K562 (cell line): ENCODE data around the gene CREB5. TPM values are rescaled to one million over a fixed set of nuclear protein-coding genes. Genes with fewer than 3 reads are reported as not detected.

Source experiments
- ATAC-seq: fragments of 200-7000 bp; cut with Tn5 transposase; 3 replicates; pipeline ENCODE4 v1.9.1; 2020; ENCODE audit warnings: moderate library complexity
- BruUV-seq: library from RNA; stranded (reverse); fragments of 400-500 nt; replicated peaks from 2 replicates; lab custom pipeline; 2021; lab: Mats Ljungman, UMichigan
- CTCF ChIA-PET: fragments of 300-600 bp; formaldehyde crosslinking; extraction: SDS; loops from one replicate; lab custom pipeline; 2021; ENCODE audit warnings: low intra/inter-chr PET ratio; lab: Yijun Ruan, JAX
- POLR2A ChIA-PET: fragments of 300-600, 350-650 bp; sonication (Branson Sonifier 250); formaldehyde crosslinking; extraction: SDS; loops from one replicate; lab custom pipeline; 2021; ENCODE audit warnings: antibody characterized with exemption, inconsistent platforms; lab: Yijun Ruan, JAX
- DNase-seq, 4 experiments: peaks; one replicate each; pipeline versions ENCODE4 v3.0.0 to v3.0.0-alpha.2; 2011 to 2018; ENCODE audit warnings: low spot score in 3 of 4, mixed read lengths in 3 of 4; ENCODE audit errors: extremely low read depth in 1 of 4
- FAIRE-seq: peaks from 2 replicates; lab custom pipeline; 2011; peaks lifted over from hg19 to GRCh38; lab: Jason Lieb, UNC
- H2AFZ ChIP-seq: 2 replicates; pipeline ENCODE4 v1.6.0; 2011; ENCODE audit warnings: low read depth, low read length, control low read depth, inconsistent platforms
- H3K27ac ChIP-seq: fragments of 200-600 bp; 3 replicates; pipeline ENCODE4 v1.8.0; 2011; ENCODE audit warnings: low read depth, mild to moderate bottlenecking, control low read depth, inconsistent platforms, low read length, moderate library complexity, mixed read lengths; ENCODE audit errors: extremely low read depth
- H3K27me3 ChIP-seq, 2 experiments: fragments of 300-600 bp in 1 of 2; 2 replicates in 1 of 2; 3 replicates in 1 of 2; pipeline versions ENCODE4 v1.6.0 to v1.8.0; 2011; ENCODE audit warnings: inconsistent platforms in 2 of 2, low read length in 2 of 2, mild to moderate bottlenecking in 1 of 2, mixed read lengths in 1 of 2, moderate library complexity in 1 of 2; ENCODE audit not compliant: control insufficient read depth in 2 of 2, insufficient read depth in 2 of 2
- H3K36me3 ChIP-seq: fragments of 300-600 bp; 3 replicates; pipeline ENCODE4 v1.8.0; 2011; ENCODE audit warnings: mild to moderate bottlenecking, low read length, inconsistent platforms; ENCODE audit not compliant: control insufficient read depth, insufficient read depth
- H3K4me1 ChIP-seq, 2 experiments: fragments of 200-600 bp in 1 of 2; replicated peaks in 1 of 2; 2 replicates in 1 of 2; 3 replicates in 1 of 2; pipeline versions ENCODE4 v1.5.1 to v1.8.0; 2011; ENCODE audit warnings: inconsistent platforms in 2 of 2, low read length in 2 of 2, mild to moderate bottlenecking in 1 of 2, mixed read lengths in 1 of 2, moderate library complexity in 1 of 2; ENCODE audit not compliant: control insufficient read depth in 2 of 2, insufficient read depth in 2 of 2
- H3K4me2 ChIP-seq: 2 replicates; pipeline ENCODE4 v1.6.1; 2011; ENCODE audit warnings: low read length, control low read depth, inconsistent platforms, mixed read lengths; ENCODE audit not compliant: insufficient read depth
- H3K4me3 ChIP-seq: fragments of 200-600 bp; sonication (generic), shearing (Covaris generic); 2 replicates; pipeline ENCODE4 v1.5.1; 2016; ENCODE audit warnings: control low read depth, inconsistent platforms
- H3K79me2 ChIP-seq: fragments of 200-600 bp; 3 replicates; pipeline ENCODE4 v1.8.0; 2011; ENCODE audit warnings: low read length, inconsistent platforms; ENCODE audit not compliant: control insufficient read depth, insufficient read depth
- H3K9ac ChIP-seq, 2 experiments: 2 replicates each; pipeline versions ENCODE4 v1.6.0 to v1.6.1; 2011; ENCODE audit warnings: low read depth in 2 of 2, low read length in 2 of 2, control low read depth in 1 of 2, inconsistent platforms in 1 of 2, mild to moderate bottlenecking in 1 of 2, mixed read lengths in 1 of 2; ENCODE audit not compliant: insufficient read depth in 1 of 2
- H3K9me1 ChIP-seq: one replicate; pipeline ENCODE4 v1.6.0; 2011; ENCODE audit warnings: inconsistent platforms, mild to moderate bottlenecking, low read length, moderate library complexity; ENCODE audit not compliant: control insufficient read depth, insufficient read depth
- H3K9me3 ChIP-seq: replicated peaks from 2 replicates; pipeline ENCODE4 v1.5.1; 2011; ENCODE audit warnings: low read depth, low read length, inconsistent platforms; ENCODE audit not compliant: control insufficient read depth, insufficient read depth
- H4K20me1 ChIP-seq: replicated peaks from 2 replicates; pipeline ENCODE4 v1.6.1; 2011; ENCODE audit warnings: low read length, inconsistent platforms, mixed read lengths; ENCODE audit not compliant: control insufficient read depth, insufficient read depth
- BRCA1 ChIP-seq, 2 experiments: fragments of 450-650 bp in 1 of 2; sonication (generic) in 1 of 2; formaldehyde crosslinking in 1 of 2; IDR thresholded peaks; 2 replicates each; pipeline versions ENCODE4 v1.5.0 to v1.6.1; 2017 to 2020; ENCODE audit warnings: mild to moderate bottlenecking in 1 of 2, missing genetic modification reagents in 1 of 2
- CSDE1 ChIP-seq, 2 experiments: fragments of 450-650 bp; IDR thresholded peaks; 2 replicates each; pipeline ENCODE4 v1.6.1; 2016; ENCODE audit warnings: mild to moderate bottlenecking in 1 of 2
- E4F1 ChIP-seq: fragments of 250-450 bp; sonication (Bioruptor Pico); IDR thresholded peaks from 2 replicates; pipeline ENCODE4 v1.5.0; 2021; ENCODE audit warnings: mild to moderate bottlenecking, borderline replicate concordance
- EZH2 ChIP-seq: IDR thresholded peaks from 2 replicates; pipeline ENCODE4 v1.6.1; 2012; ENCODE audit warnings: low read depth, mild to moderate bottlenecking, inconsistent platforms, low read length, borderline replicate concordance
- IRF2 ChIP-seq: sonication (generic); formaldehyde crosslinking; IDR thresholded peaks from 2 replicates; pipeline ENCODE4 v1.8.1; 2022; ENCODE audit warnings: mild to moderate bottlenecking, missing genetic modification reagents
- JUND ChIP-seq, 2 experiments: IDR thresholded peaks; 2 replicates in 1 of 2; 3 replicates in 1 of 2; pipeline ENCODE4 v1.6.1; 2011; ENCODE audit warnings: borderline replicate concordance in 2 of 2, low read depth in 2 of 2, low read length in 2 of 2, improper control_type of control experiment in 1 of 2, missing biosample characterization in 1 of 2, missing genetic modification characterization in 1 of 2, missing genetic modification reagents in 1 of 2
- KDM2B ChIP-seq: fragments of 250-450 bp; sonication (Bioruptor Pico); IDR thresholded peaks from 2 replicates; pipeline ENCODE4 v1.8.0; 2021; ENCODE audit warnings: mild to moderate bottlenecking, moderate library complexity
- KLF13 ChIP-seq: fragments of 450-650 bp; IDR thresholded peaks from 2 replicates; pipeline ENCODE4 v1.6.1; 2016; ENCODE audit warnings: missing genetic modification characterization, low read depth, mild to moderate bottlenecking, missing compliant biosample characterization, moderate library complexity, borderline replicate concordance
- SMAD1 ChIP-seq: fragments of 150-350 bp; IDR thresholded peaks from 2 replicates; pipeline ENCODE4 v1.6.1; 2014; ENCODE audit warnings: low read length, low read depth; ENCODE audit not compliant: partially characterized antibody
- SOX6 ChIP-seq: fragments of 450-650 bp; IDR thresholded peaks from 2 replicates; pipeline ENCODE4 v1.6.1; 2014; ENCODE audit warnings: mild to moderate bottlenecking
- THAP7 ChIP-seq: fragments of 250-450 bp; sonication (Bioruptor Pico); IDR thresholded peaks from 2 replicates; pipeline ENCODE4 v1.5.0; 2021
- WGBS: fragments of 100-300 bp; shearing (Covaris generic); methylation state at CpG from one replicate; pipeline ENCODE4 v1.1.6; 2016; ENCODE audit warnings: low coverage, mixed read lengths; ENCODE audit not compliant: insufficient coverage; ENCODE audit errors: missing lambda C conversion rate; 5-methylcytosine and 5-hydroxymethylcytosine counted together
- in situ Hi-C: fragments of 300-500 bp; cut with MboI; formaldehyde crosslinking; loops from 4 replicates; pipeline ENCODE4 v1.15.0; 2018; ENCODE audit warnings: inconsistent platforms, mixed read lengths
- intact Hi-C: fragments of 100-400 bp; cut with micrococcal nuclease; formaldehyde crosslinking; loops from 2 replicates; pipeline ENCODE4 v1.14.2; 2022
- polyA plus RNA-seq, 8 experiments: library from polyadenylated mRNA; depleted of rRNA in 4 of 8; stranded (reverse) in 5 of 8; unstranded in 3 of 8; fragments of >200 nt; fragmentation: Nextera tagmentation in 2 of 8; fragmentation: Illumina TruSeq in 1 of 8; extraction: Ambion mirVana in 2 of 8; extraction: Trizol in 1 of 8; gene quantifications; 2 replicates each; pipeline versions ENCODE4 v1.2.1 to v1.2.3, GENCODE V29; 2011 to 2014; ENCODE audit warnings: inconsistent platforms in 1 of 8, missing spikeins in 1 of 8
- total RNA-seq, 7 experiments: library from RNA; depleted of rRNA in 6 of 7; stranded (reverse); fragments of >200 nt in 6 of 7; fragmentation: Illumina TruSeq in 2 of 7; extraction: Trizol in 2 of 7; gene quantifications; 2 replicates each; pipeline versions ENCODE4 v1.2.1 to v1.2.3, GENCODE V29; 2011 to 2021; ENCODE audit warnings: low replicate concordance in 1 of 7

CREB5 gene
- total and polyA plus RNA-seq, 9 of the 15 experiments (the other 6 are each of a cell fraction or from before 2014, with no cell fraction given) = 0.33 to 6.4 (median 1.8) TPM

GRCh38 chr7:28745351-28745750 lies 333.0 kb downstream of the CREB5 start:
- H3K4me2 ChIP-seq = no peak overlapping the region
- 2% methylated on average over 3 of the region's 3 CpGs for WGBS
- in situ Hi-C loops = no loop called here
- TF ChIP-seq EZH2 (no peak), E4F1 (CRISPR knock-in tag) (no peak), JUND (IDR thresholded peaks at IDR 0.05; ENCODE audit: borderline replicate concordance, low read depth, low read length) (no peak), JUND (tag; IDR thresholded peaks at IDR 0.05; ENCODE audit: borderline replicate concordance, low read depth, low read length) (no peak), KDM2B (CRISPR knock-in tag) (no peak), BRCA1 (IDR thresholded peaks at IDR 0.05) (no peak), BRCA1 (CRISPR knock-in tag; IDR thresholded peaks at IDR 0.05) (no peak), IRF2 (CRISPR knock-in tag) (no peak), KLF13 (tag) (no peak), SOX6 (no peak), SMAD1 (no peak), CSDE1 (IDR thresholded peaks at IDR 0.05) (no peak), THAP7 (CRISPR knock-in tag) (no peak)
- TF ChIP-seq, all 486 proteins: peak for 0
- H4K20me1 ChIP-seq = no peaks in the 10 kb centered on the region
- no peaks in the 10 kb centered on the region; a peak in 1 of 5 replicates for H3K27me3 ChIP-seq
- H3K36me3 ChIP-seq = no peaks in the 10 kb centered on the region
- H3K9me3 ChIP-seq = no peaks in the 10 kb centered on the region
- no peak overlapping the region for H3K4me3 ChIP-seq
- intact Hi-C loops = no loop called here
- no peaks in the 10 kb centered on the region for H3K4me1 ChIP-seq
- no peak overlapping the region for H3K27ac ChIP-seq
- no peak for ATAC-seq
- no peak overlapping the region for H3K9ac ChIP-seq
- DNase-seq = no peak
- no peak overlapping the region for H2AFZ ChIP-seq
- CTCF ChIA-PET = no interaction called here
- no peak for FAIRE-seq
- BruUV-seq = no TSS peak
- POLR2A ChIA-PET = no interaction called here
- H3K9me1 ChIP-seq = no peaks in the 10 kb centered on the region
- no peaks in the 10 kb centered on the region for H3K79me2 ChIP-seq
